Ishikawa (cell line): ENCODE data around the gene RASGEF1C.

Source experiments
- CEBPB ChIP-seq: IDR thresholded peaks from 2 replicates; pipeline ENCODE4 v1.6.1; 2012
- CREB1 ChIP-seq: IDR thresholded peaks from 2 replicates; pipeline ENCODE4 v1.6.1; 2012; ENCODE audit warnings: low read depth
- EGR1 ChIP-seq: IDR thresholded peaks from 2 replicates; pipeline ENCODE4 v1.6.1; 2012
- EP300 ChIP-seq: IDR thresholded peaks from 2 replicates; pipeline ENCODE4 v1.6.1; 2012; ENCODE audit warnings: borderline replicate concordance
- FOXM1 ChIP-seq: IDR thresholded peaks from 2 replicates; pipeline ENCODE4 v1.6.1; 2012; ENCODE audit warnings: low read depth, borderline replicate concordance
- NFIC ChIP-seq: IDR thresholded peaks from 2 replicates; pipeline ENCODE4 v1.6.1; 2012
- RAD21 ChIP-seq: IDR thresholded peaks from 2 replicates; pipeline ENCODE4 v1.6.1; 2012; ENCODE audit warnings: low read depth
- TAF1 ChIP-seq: IDR thresholded peaks from 2 replicates; pipeline ENCODE4 v1.6.1; 2012; ENCODE audit warnings: low read depth, mild to moderate bottlenecking
- TCF12 ChIP-seq: IDR thresholded peaks from 2 replicates; pipeline ENCODE4 v1.6.1; 2012; ENCODE audit warnings: low read depth
- TEAD4 ChIP-seq: IDR thresholded peaks from 2 replicates; pipeline ENCODE4 v1.6.1; 2012
- YY1 ChIP-seq: IDR thresholded peaks from 2 replicates; pipeline ENCODE4 v1.6.1; 2012; ENCODE audit warnings: low read depth
- ZBTB7A ChIP-seq: IDR thresholded peaks from 2 replicates; pipeline ENCODE4 v1.6.1; 2012; ENCODE audit warnings: low read depth
- TF ChIP-seq, protein P1 (sequence below): IDR thresholded peaks from 2 replicates; pipeline ENCODE4 v1.6.1; 2012
- TF ChIP-seq, protein P2 (sequence below): IDR thresholded peaks from 2 replicates; pipeline ENCODE4 v1.6.1; 2012
- TF ChIP-seq, protein P3 (sequence below): IDR thresholded peaks from 2 replicates; pipeline ENCODE4 v1.6.1; 2012; ENCODE audit warnings: low read depth, mild to moderate bottlenecking

RASGEF1C gene

DNA sequence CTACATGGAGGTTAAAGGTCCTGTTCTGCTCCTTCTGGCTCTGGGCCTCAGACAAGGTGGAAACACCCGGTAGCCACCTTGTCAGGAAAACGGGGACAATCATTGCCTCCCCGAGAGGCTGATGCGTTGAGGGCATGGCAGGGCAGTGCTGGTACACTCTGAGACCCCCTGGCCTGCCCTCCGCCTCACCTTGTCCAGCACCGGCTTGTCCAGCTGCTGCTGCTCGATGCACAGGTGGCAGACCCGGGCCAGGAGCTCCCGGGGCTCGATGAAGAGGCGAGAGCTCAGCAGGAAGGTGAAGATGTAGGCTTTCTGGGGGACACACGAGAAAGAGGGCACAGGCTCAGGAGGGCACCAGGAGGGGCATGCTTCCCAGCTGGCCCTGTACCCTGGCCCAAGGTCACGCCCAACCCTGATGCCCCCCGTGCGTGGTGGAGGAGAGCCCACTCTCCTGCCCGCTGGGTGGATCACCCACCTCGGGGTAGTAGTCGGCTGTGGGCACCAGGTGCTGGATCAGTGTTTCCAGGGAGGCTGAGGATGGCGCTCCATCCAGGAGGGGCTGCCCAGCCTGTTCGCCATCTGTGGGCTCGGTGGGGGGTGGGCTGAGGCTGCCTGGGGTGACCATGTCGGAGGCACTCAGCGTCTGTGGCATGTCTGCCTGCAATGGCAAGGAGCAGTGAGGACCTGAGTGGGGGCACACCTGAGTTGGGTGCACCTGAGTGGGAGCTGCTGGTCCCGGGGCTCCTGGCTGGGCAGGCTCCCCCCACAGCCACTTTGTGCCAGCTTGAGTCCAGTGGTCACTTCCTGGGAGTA is 71.4 kb downstream of the RASGEF1C start:
- TF ChIP-seq EP300 (no peak), TEAD4 (no peak), EGR1 (no peak), CEBPB (no peak), FOXM1 (no peak)
- TF ChIP-seq, protein P1, sequence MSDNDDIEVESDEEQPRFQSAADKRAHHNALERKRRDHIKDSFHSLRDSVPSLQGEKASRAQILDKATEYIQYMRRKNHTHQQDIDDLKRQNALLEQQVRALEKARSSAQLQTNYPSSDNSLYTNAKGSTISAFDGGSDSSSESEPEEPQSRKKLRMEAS: no peak

DNA sequence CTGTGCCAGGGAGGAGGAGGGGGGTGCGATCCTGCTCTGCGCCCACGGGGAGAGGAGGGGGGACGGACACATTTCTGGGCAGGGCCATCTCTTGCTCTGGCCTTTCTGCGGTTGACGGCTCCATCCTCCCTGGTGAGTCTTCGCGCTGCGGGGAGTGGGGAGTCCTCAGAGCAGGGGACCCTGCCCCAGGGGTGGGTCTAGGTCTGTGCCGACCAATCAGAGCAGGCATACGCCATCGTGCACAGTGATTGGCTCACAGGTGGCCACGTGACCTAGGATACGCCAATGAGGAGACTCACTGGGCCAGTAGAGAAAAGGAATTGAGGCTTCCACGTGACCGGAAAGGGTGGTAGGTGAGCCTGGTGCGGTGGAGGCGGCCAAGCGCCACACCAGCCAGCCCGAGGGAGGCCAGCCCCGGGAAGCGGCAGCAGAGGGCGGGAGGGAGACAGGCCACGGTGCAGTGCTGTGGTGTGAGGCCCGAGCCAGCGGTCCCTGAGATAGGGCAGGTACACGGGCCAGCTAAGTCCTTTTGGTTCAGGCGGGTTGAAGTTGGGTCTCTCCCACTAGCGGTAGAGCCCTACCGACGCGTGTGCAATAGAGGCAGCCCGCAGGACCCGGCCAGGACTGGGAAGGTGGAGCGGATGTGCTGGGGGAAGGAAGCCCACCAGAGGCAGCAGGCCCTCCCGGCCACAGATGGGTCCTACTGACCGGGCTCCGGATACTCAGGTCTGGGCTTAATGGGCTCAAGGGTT is 72.2 kb downstream of the RASGEF1C start:
- TF ChIP-seq ZBTB7A: no peak
- TF ChIP-seq CEBPB: no peak
- TF ChIP-seq EP300: no peak
- TF ChIP-seq, protein P2, sequence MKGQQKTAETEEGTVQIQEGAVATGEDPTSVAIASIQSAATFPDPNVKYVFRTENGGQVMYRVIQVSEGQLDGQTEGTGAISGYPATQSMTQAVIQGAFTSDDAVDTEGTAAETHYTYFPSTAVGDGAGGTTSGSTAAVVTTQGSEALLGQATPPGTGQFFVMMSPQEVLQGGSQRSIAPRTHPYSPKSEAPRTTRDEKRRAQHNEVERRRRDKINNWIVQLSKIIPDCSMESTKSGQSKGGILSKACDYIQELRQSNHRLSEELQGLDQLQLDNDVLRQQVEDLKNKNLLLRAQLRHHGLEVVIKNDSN: peak; percentile 64; the same call in 1 of the 2 replicates

DNA sequence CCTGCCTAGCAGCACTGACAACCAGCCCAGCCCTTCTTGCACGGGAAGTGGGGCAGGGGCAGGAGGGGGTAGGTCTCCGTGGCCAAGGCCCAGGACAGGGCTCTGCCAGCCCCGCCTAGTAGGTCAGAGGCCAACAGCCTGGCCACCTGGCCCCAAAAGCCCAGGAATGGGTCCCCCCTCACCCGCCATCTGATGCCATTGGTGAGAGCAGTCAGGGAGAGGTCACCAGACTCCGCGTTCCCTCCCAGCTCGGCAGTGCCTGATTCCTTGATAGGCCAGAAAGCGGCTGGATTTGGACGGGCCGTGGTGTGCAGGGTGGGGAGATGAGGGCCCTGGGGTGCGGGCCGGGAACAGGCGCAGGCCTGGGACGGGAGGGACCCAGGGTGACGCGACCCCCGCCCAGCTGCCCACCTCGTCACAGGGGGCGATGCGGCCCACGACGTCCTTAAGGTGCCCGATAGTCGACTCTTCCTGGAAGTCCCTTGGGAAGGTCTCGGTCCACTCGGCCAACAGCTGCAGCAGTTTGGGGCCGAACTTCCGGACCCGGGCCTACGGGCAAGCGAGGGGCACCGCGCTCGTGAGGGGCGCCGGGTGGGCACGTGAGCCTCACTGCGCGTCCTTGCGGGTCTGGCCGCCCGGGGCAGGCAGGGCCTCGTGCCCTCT is 72.9 kb downstream of the RASGEF1C start:
- no peak for TF ChIP-seq TAF1
- TF ChIP-seq CEBPB: no peak
- no peak for TF ChIP-seq EGR1
- TF ChIP-seq YY1: no peak

DNA sequence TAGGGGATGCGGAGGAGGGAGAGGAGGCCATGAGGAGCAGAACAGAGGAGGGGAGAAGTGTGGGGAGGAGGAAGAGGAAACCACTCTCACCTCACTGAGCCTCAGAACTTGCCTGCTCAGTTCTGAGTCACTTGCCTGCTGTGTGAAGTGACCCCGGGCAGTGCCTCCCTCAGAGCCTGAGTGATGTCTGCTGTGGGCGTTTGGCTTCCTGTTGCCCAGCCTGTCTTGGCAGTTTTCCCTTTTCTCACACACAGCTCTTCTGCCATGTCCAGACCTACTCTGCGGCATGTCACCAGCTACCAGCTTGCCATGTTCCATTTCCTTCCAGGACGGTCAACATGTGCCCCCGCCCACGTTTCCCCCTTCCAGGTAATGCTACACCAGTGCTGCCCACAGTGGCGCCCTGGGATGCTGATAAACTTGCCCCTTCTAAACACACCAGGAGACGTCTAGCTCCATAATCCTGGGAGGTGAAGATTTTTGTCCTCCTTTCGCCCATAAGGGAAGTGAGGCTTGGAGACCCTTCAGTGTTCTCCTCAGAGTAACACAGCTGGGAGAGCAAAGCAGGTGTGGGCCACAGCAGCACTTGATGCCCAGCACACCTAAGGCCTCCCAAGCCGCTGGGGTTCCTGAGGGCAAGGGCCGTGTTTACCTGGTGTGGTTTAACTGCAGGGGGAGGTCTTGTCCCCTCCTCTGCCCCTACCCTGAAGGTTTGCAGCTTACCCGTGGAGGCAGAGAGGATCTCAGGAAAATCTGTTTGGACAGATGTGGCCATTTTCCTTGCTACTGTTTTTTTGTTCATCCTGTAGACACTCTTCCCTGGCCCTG is 73.7 kb downstream of the RASGEF1C start:
- no peak for TF ChIP-seq RAD21
- peak; percentile 51; the same call in 1 of the 2 replicates for TF ChIP-seq EGR1
- TF ChIP-seq ZBTB7A: 0 out of 2 replicates have a peak, but pooled peaks have one; percentile 22

DNA sequence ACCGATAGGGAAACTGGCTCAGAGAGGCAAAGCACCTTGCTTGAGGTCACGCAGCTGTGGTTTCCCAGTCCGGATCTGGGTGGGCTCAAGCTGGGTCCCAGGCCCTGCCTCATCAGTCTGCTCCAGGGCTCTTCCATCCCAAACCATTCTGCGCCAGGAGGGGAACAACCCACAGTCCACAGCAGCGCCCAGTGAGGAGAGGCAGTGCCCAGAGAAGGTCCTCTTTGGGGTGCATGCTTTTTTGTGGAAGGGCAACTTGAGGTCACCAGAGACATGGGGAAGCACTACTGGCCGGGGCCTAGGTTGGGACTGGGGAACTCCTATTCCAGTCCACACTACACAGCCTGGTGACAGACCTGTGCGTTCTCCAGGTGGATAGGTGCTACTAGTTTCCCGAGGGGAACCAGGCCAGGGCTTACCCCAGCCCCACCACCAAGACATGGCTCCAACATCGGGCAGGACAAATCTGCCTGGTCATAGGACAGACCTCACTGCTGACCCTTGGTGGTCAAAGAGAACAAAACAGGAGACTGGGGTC is 75.0 kb downstream of the RASGEF1C start:
- TF ChIP-seq NFIC: no peak
- TF ChIP-seq TEAD4: no peak
- TF ChIP-seq TAF1: no peak
- no peak for TF ChIP-seq EGR1
- TF ChIP-seq, protein P2: no peak
- TF ChIP-seq CREB1: no peak
- no peak for TF ChIP-seq TCF12
- no peak for TF ChIP-seq EP300
- TF ChIP-seq FOXM1: no peak
- TF ChIP-seq CEBPB: no peak
- no peak for TF ChIP-seq RAD21
- no peak for TF ChIP-seq ZBTB7A

DNA sequence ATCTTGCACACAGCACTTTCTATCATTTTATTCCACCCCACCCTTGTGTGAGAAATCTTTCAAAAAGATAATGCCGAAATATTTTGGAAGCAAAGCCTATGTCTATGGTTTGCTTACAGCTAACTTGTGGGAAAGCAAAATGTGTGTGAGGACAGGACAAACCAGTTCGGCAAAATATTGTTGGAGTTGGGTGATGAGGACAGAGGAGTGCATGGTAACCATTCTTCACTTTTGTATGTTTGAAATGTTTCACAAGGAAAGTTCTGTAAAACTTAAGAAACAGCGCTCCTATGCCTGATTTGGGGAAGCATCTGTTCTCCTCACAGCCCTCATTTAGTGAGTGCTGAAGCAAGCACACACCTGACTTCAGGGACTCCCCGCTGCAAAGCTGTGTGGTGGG is 75.5 kb downstream of the RASGEF1C start:
- TF ChIP-seq EP300 (no peak), CREB1 (no peak), CEBPB (no peak), YY1 (no peak), TEAD4 (no peak), NFIC (no peak), ZBTB7A (no peak), EGR1 (no peak), TCF12 (no peak), FOXM1 (no peak), TAF1 (no peak)
- TF ChIP-seq, protein P1: no peak
- TF ChIP-seq, protein P2: no peak
- TF ChIP-seq, protein P3, sequence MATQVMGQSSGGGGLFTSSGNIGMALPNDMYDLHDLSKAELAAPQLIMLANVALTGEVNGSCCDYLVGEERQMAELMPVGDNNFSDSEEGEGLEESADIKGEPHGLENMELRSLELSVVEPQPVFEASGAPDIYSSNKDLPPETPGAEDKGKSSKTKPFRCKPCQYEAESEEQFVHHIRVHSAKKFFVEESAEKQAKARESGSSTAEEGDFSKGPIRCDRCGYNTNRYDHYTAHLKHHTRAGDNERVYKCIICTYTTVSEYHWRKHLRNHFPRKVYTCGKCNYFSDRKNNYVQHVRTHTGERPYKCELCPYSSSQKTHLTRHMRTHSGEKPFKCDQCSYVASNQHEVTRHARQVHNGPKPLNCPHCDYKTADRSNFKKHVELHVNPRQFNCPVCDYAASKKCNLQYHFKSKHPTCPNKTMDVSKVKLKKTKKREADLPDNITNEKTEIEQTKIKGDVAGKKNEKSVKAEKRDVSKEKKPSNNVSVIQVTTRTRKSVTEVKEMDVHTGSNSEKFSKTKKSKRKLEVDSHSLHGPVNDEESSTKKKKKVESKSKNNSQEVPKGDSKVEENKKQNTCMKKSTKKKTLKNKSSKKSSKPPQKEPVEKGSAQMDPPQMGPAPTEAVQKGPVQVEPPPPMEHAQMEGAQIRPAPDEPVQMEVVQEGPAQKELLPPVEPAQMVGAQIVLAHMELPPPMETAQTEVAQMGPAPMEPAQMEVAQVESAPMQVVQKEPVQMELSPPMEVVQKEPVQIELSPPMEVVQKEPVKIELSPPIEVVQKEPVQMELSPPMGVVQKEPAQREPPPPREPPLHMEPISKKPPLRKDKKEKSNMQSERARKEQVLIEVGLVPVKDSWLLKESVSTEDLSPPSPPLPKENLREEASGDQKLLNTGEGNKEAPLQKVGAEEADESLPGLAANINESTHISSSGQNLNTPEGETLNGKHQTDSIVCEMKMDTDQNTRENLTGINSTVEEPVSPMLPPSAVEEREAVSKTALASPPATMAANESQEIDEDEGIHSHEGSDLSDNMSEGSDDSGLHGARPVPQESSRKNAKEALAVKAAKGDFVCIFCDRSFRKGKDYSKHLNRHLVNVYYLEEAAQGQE: no peak
